Measurements from ENCODE around the gene SNX18.

- TF ChIP-seq CTCF (IDR thresholded peaks at IDR 0.05) (no peak), POLR2A (IDR thresholded peaks at IDR 0.05) (no peak)
Measured at GRCh38 chr5:54535149-54535844, 17.7 kb downstream of the SNX18 start.

Data from thyroid gland (tissue), 4 donors.